ENCODE measurements around the gene PDE2A. TPM values are rescaled to one million over a fixed set of nuclear protein-coding genes. Genes with fewer than 3 reads are reported as not detected.

PDE2A gene
- polyA plus RNA-seq, 2 of the 4 experiments (the other 2 are of a cell fraction) = 0.62 to 1.5 TPM

- H3K27ac ChIP-seq = no peak overlapping the region
- ATAC-seq (no peak), FAIRE-seq (no peak), DNase-seq (ENCODE audit: low read depth in 1 of 2, low spot score in 1 of 2) (no peak)
- H3K9me3 ChIP-seq = no peaks in the 10 kb centered on the region
- CTCF ChIA-PET = interaction anchor here (0.9 to 14.0 kb wide), 4 partner anchors 8 to 97 kb away, joined by 3 to 293 read pairs (median 191); no protein-coding TSS in a partner anchor
- POLR2A ChIA-PET = no interaction called here
- no peak for TF ChIP-seq ELK1 (IDR thresholded peaks at IDR 0.05; ENCODE audit: low read depth, low read length)
- TF ChIP-seq MYC (IDR thresholded peaks at IDR 0.05; ENCODE audit: borderline replicate concordance, low read length) = no peak
- no peak for TF ChIP-seq GATA3 (IDR thresholded peaks at IDR 0.05; ENCODE audit: borderline replicate concordance)
- 79% methylated on average over 2 of the region's 2 CpGs for WGBS (ENCODE audit: missing lambda C conversion rate)
- H3K4me3 ChIP-seq = no peak overlapping the region
- no peak overlapping the region for H3K4me2 ChIP-seq
- H3K4me1 ChIP-seq = no peaks in the 10 kb centered on the region
These were observed 91.1 kb downstream of the PDE2A start for GRCh38 chr11:72583177-72583553.

GRCh38 chr11:72582206-72583176, 91.7 kb downstream of the PDE2A start:
- 59% methylated on average over 14 of the region's 14 CpGs for WGBS (ENCODE audit: missing lambda C conversion rate)
- ChIA-PET POLR2A (no interaction called here), CTCF (interaction anchor here (1.0 to 14.0 kb wide), 7 partner anchors 9 to 111 kb away, joined by 3 to 293 read pairs (median 4); no protein-coding TSS in a partner anchor)
- TF ChIP-seq HES2 (IDR thresholded peaks at IDR 0.05) (no peak), E2F6 (IDR thresholded peaks at IDR 0.05; ENCODE audit: borderline replicate concordance, low read depth) (no peak), GATA3 (IDR thresholded peaks at IDR 0.05; ENCODE audit: borderline replicate concordance) (no peak), EP300 (IDR thresholded peaks at IDR 0.05) (no peak)
- H3K4me1 ChIP-seq = no peaks in the 10 kb centered on the region
- no peak for ATAC-seq
- FAIRE-seq = no peak
- no peak overlapping the region for H3K27ac ChIP-seq
- no peak overlapping the region for H3K4me3 ChIP-seq
- no peaks in the 10 kb centered on the region for H3K9me3 ChIP-seq
- DNase-seq (ENCODE audit: low read depth in 1 of 2, low spot score in 1 of 2) = no peak
- no peak overlapping the region for H3K4me2 ChIP-seq

GRCh38 chr11:72581067-72581466, 93.2 kb downstream of the PDE2A start:
- no peak for TF ChIP-seq MAX (IDR thresholded peaks at IDR 0.05)
- H3K4me1 ChIP-seq = no peaks in the 10 kb centered on the region
- ATAC-seq = no peak
- no peaks in the 10 kb centered on the region for H3K9me3 ChIP-seq
- no peak for DNase-seq (ENCODE audit: low read depth in 1 of 2, low spot score in 1 of 2)
- no peak for FAIRE-seq
- no peak overlapping the region for H3K27ac ChIP-seq
- H3K4me2 ChIP-seq = no peak overlapping the region
- H3K4me3 ChIP-seq = no peak overlapping the region
- 46% methylated on average over 5 of the region's 5 CpGs for WGBS (ENCODE audit: missing lambda C conversion rate)
- POLR2A ChIA-PET = no interaction called here
- CTCF ChIA-PET = interaction anchor here (1.3 to 1.5 kb wide), 2 partner anchors 103 to 110 kb away, joined by 3 read pairs; no protein-coding TSS in a partner anchor

GRCh38 chr11:72580642-72580950, 93.6 kb downstream of the PDE2A start:
- no peak for ATAC-seq
- ChIA-PET CTCF (interaction anchor here (1.1 kb wide), 1 partner anchor 29 kb away, joined by 4 read pairs; no protein-coding TSS in a partner anchor), POLR2A (no interaction called here)
- no peak overlapping the region for H3K4me2 ChIP-seq
- FAIRE-seq = no peak
- no peak overlapping the region for H3K4me3 ChIP-seq
- TF ChIP-seq ZC3H11A (IDR thresholded peaks at IDR 0.05) (no peak), CHD4 (IDR thresholded peaks at IDR 0.05; ENCODE audit: borderline replicate concordance) (no peak), TP53 (CRISPR knock-in tag; IDR thresholded peaks at IDR 0.05) (no peak), RARB (CRISPR knock-in tag; IDR thresholded peaks at IDR 0.05) (no peak), NR3C1 (IDR thresholded peaks at IDR 0.05) (no peak), HDAC2 (IDR thresholded peaks at IDR 0.05) (no peak), RFX5 (IDR thresholded peaks at IDR 0.05) (no peak), HEYL (CRISPR knock-in tag; IDR thresholded peaks at IDR 0.05) (no peak), MAZ (IDR thresholded peaks at IDR 0.05; ENCODE audit: borderline replicate concordance, low read depth, low read length) (no peak), USF2 (IDR thresholded peaks at IDR 0.05) (no peak), SMC3 (IDR thresholded peaks at IDR 0.05) (no peak)
- 37% methylated on average over 3 of the region's 3 CpGs for WGBS (ENCODE audit: missing lambda C conversion rate)
- H3K9me3 ChIP-seq = no peaks in the 10 kb centered on the region
- no peak overlapping the region for H3K27ac ChIP-seq
- no peaks in the 10 kb centered on the region for H3K4me1 ChIP-seq
- DNase-seq (ENCODE audit: low read depth in 1 of 2, low spot score in 1 of 2) = no peak

Data from A549 (cell line).